Peyer's patch (tissue), 4 donors: ENCODE measurements around the gene PCGF6.

Experiments
- CTCF ChIP-seq, 6 experiments: fragments of 450-650 bp in 4 of 6; fragments of 200-600 bp in 2 of 6; sonication (generic) in 1 of 6; IDR thresholded peaks; one replicate each; pipeline ENCODE4 v1.5.1; 2017 to 2019; ENCODE audit warnings: antibody characterized with exemption in 6 of 6, mild to moderate bottlenecking in 3 of 6, moderate library complexity in 1 of 6
- POLR2A ChIP-seq, 2 donors: fragments of 450-650 bp; IDR thresholded peaks; one replicate each; pipeline ENCODE4 v1.5.1; 2017; ENCODE audit warnings: antibody characterized with exemption in 2 of 2, mild to moderate bottlenecking in 2 of 2, moderate library complexity in 2 of 2

DNA sequence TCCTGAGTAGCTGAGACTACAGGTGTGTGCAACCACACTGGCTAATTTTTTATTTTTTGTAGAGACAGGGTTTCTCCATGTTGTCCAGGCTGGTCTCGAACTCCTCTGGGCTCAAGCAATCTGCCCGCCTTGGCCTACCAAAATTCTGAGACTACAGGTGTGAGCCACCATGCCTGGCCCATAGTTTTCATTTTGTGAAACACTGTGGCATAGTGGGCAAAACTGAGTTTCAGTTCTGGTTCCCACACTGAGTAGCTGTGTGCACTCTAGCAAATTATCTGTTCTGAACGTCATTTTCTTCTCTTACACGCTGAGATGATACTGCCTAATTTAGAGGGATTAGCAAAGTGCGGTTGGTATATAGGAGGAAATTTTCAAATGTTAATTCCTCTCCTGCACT is 31.8 kb upstream of the PCGF6 start:
- TF ChIP-seq CTCF (IDR thresholded peaks at IDR 0.05) (no peak), POLR2A (IDR thresholded peaks at IDR 0.05) (no peak)
